Measurements from ENCODE around the gene SLAMF7. TPM values are rescaled to one million over a fixed set of nuclear protein-coding genes. Genes with fewer than 3 reads are reported as not detected.

Gene SLAMF7
- total and polyA plus RNA-seq, 2 donors (not counting 3 experiments of a cell fraction or from before 2014, with no cell fraction given): not detected

DNA sequence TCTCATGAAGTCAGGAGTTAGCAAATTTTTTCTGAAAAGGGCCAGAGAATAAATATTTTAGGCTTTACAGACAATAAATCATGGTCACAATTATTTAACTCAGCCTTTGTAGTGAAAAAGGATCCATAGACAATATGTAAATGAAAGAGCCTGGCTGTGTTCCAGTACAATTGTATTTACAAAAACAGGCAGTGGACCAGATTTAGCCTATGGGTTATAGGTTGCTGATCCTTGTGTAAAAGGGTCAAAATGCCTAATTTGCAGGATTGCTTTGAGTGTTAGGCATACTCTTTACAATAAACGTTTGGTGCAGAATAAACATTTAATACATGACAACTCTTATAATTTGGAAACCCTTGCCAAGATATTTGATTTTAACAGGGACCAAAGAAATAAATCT, 6.5 kb downstream of the SLAMF7 start:
- intact Hi-C loops (cut with micrococcal nuclease) (no loop called here), dilution Hi-C loops (cut with MboI; ENCODE audit: extremely low pct_ligation_motif_present, low sequenced_read_pairs) (no loop called here)
- Histone ChIP-seq H3K4me1 (ENCODE audit: control insufficient read depth, extremely low read depth, insufficient read depth, low read length) (no peaks in the 10 kb centered on the region), H3K79me2 (ENCODE audit: control insufficient read depth, insufficient read depth, low read length) (no peaks in the 10 kb centered on the region), H3K9me1 (replicated peaks; ENCODE audit: control insufficient read depth, extremely low read depth, insufficient read depth, low read length) (no peaks in the 10 kb centered on the region), H3K9me3 (replicated peaks; ENCODE audit: control insufficient read depth, insufficient read depth, low read length) (no peaks in the 10 kb centered on the region), H2AFZ (ENCODE audit: low read depth, low read length) (no peak overlapping the region), H3K36me3 (ENCODE audit: control insufficient read depth in 2 of 2, extremely low read depth in 1 of 2, insufficient read depth in 2 of 2, low read length in 2 of 2) (no peaks in the 10 kb centered on the region), H3K27ac (ENCODE audit: insufficient read depth, low read depth, low read length) (no peak overlapping the region), H3K4me2 (ENCODE audit: insufficient read depth, low read length) (no peak overlapping the region), H3K27me3 (ENCODE audit: control insufficient read depth in 2 of 2, insufficient read depth in 2 of 2, low read length in 2 of 2) (peaks cover 0 to 2% of the 10 kb centered on the region in 2 experiments), H3K4me3 (replicated peaks in 1 of 3; ENCODE audit: insufficient read depth in 1 of 3, low read depth in 1 of 3, low read length in 3 of 3) (no peak overlapping the region), H4K20me1 (replicated peaks; ENCODE audit: control insufficient read depth, extremely low read depth, insufficient read depth, low read length) (no peaks in the 10 kb centered on the region), H3K9ac (replicated peaks; ENCODE audit: extremely low read depth, insufficient read depth, low read length) (no peak overlapping the region)
- no peak for TF ChIP-seq POLR2AphosphoS5 (IDR thresholded peaks at IDR 0.05; ENCODE audit: insufficient read depth, low read depth, low read length)
- TF ChIP-seq, protein P1, sequence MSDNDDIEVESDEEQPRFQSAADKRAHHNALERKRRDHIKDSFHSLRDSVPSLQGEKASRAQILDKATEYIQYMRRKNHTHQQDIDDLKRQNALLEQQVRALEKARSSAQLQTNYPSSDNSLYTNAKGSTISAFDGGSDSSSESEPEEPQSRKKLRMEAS (IDR thresholded peaks at IDR 0.05; ENCODE audit: insufficient read depth, insufficient read length): no peak
- TF ChIP-seq GATA2 (IDR thresholded peaks at IDR 0.05; ENCODE audit: insufficient read depth, insufficient read length, low read depth, low read length): no peak
- TF ChIP-seq, protein P2, sequence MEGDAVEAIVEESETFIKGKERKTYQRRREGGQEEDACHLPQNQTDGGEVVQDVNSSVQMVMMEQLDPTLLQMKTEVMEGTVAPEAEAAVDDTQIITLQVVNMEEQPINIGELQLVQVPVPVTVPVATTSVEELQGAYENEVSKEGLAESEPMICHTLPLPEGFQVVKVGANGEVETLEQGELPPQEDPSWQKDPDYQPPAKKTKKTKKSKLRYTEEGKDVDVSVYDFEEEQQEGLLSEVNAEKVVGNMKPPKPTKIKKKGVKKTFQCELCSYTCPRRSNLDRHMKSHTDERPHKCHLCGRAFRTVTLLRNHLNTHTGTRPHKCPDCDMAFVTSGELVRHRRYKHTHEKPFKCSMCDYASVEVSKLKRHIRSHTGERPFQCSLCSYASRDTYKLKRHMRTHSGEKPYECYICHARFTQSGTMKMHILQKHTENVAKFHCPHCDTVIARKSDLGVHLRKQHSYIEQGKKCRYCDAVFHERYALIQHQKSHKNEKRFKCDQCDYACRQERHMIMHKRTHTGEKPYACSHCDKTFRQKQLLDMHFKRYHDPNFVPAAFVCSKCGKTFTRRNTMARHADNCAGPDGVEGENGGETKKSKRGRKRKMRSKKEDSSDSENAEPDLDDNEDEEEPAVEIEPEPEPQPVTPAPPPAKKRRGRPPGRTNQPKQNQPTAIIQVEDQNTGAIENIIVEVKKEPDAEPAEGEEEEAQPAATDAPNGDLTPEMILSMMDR (IDR thresholded peaks at IDR 0.05; ENCODE audit: extremely low read depth in 1 of 2, insufficient read depth in 1 of 2, low read depth in 1 of 2, low read length in 2 of 2): no peak
- TF ChIP-seq FOS (IDR thresholded peaks at IDR 0.05; ENCODE audit: borderline replicate concordance, insufficient read depth, low read length): no peak
- no peak for TF ChIP-seq JUN (IDR thresholded peaks at IDR 0.05; ENCODE audit: borderline replicate concordance, insufficient read depth, insufficient read length, low read depth)
- no TSS peak for BruUV-seq (replicated peaks)
- DNase-seq (ENCODE audit: low read depth, low spot score) (no peak), FAIRE-seq (no peak)
- POLR2A ChIA-PET: interaction anchor here (0.6 kb wide), 1 partner anchor 296 kb away, joined by 3 read pairs; no protein-coding TSS in a partner anchor
- CTCF ChIA-PET: interaction anchor here (1.1 kb wide), 1 partner anchor 18 kb away, joined by 5 read pairs; no protein-coding TSS in a partner anchor

Data from endothelial cell of umbilical vein (primary cell).